HT1080 (cell line): ENCODE data around the gene HIRA. TPM values are rescaled to one million over a fixed set of nuclear protein-coding genes. Genes with fewer than 3 reads are reported as not detected.

Source experiments
- DNase-seq: peaks from one replicate; pipeline ENCODE4 v3.0.0-alpha.2; 2015; ENCODE audit warnings: low read depth
- total RNA-seq: library from RNA; depleted of rRNA; stranded (reverse); fragments of >200 nt; shearing (Covaris generic); gene quantifications from 2 replicates; pipeline ENCODE4 v1.2.3, GENCODE V29; 2014

HIRA gene
- total RNA-seq, 1 experiment from 2014 or later = 28.6 TPM

GRCh38 chr22:19357270-19358105 is 74.0 kb downstream of the HIRA start:
- DNase-seq = no peak

- DNase-seq = no peak
Measured at GRCh38 chr22:19356708-19357269, 74.7 kb downstream of the HIRA start.

GRCh38 chr22:19355413-19356157 is 75.9 kb downstream of the HIRA start:
- DNase-seq = no peak

GRCh38 chr22:19354201-19354600 is 77.3 kb downstream of the HIRA start:
- DNase-seq = no peak

GRCh38 chr22:19353363-19354131 is 78.0 kb downstream of the HIRA start:
- DNase-seq = no peak

- DNase-seq = no peak
Measured at GRCh38 chr22:19352766-19353165, 78.8 kb downstream of the HIRA start.

- no peak for DNase-seq
Measured at GRCh38 chr22:19352217-19352616, 79.3 kb downstream of the HIRA start.

- DNase-seq = no peak
Measured at GRCh38 chr22:19351604-19352003, 79.9 kb downstream of the HIRA start.

GRCh38 chr22:19350947-19351346 is 80.6 kb downstream of the HIRA start:
- no peak for DNase-seq

GRCh38 chr22:19350476-19350859 is 81.1 kb downstream of the HIRA start:
- no peak for DNase-seq

- no peak for DNase-seq
Measured at GRCh38 chr22:19349778-19350475, 81.6 kb downstream of the HIRA start.

- no peak for DNase-seq
Measured at GRCh38 chr22:19346677-19347265, 84.8 kb downstream of the HIRA start.

- no peak for DNase-seq
Measured at GRCh38 chr22:19344420-19344819, 87.1 kb downstream of the HIRA start.

- no peak for DNase-seq
Measured at GRCh38 chr22:19343470-19343869, 88.1 kb downstream of the HIRA start.

- no peak for DNase-seq
Measured at GRCh38 chr22:19341500-19341899, 90.0 kb downstream of the HIRA start.

- no peak for DNase-seq
Measured at GRCh38 chr22:19337137-19337536, 94.4 kb downstream of the HIRA start.

GRCh38 chr22:19336133-19337075 is 95.1 kb downstream of the HIRA start:
- no peak for DNase-seq

GRCh38 chr22:19331975-19332374 is 99.6 kb downstream of the HIRA start:
- DNase-seq = no peak

- DNase-seq = no peak
Measured at GRCh38 chr22:19331474-19331873, 100.1 kb downstream of the HIRA start.
